Measurements from ENCODE around the gene UCP3. TPM values are rescaled to one million over a fixed set of nuclear protein-coding genes. Genes with fewer than 3 reads are reported as not detected.

The UCP3 gene
- total RNA-seq, 3 donors from 2014 or later (not counting 1 experiment from before 2014, with no cell fraction given), result 7.8 to 8.6 (median 8.5) TPM

DNA sequence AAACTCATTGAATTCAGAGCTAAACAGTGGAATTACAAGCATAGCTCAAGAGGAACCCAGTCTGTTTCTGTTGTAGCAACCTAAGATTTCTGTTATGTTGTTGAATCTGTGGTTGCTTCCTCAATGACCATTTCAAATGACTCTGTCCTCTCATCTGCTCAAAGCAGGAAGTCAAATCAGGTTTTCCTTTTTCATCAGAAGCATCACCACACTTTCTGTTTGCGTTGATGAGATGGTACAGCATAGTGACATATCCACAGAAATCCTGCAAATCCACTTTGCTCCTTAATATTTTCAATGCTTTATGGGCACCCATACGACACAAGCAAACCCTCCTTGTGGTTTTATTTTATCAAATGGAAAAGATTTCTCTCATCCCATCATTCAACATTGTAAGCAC, 13.6 kb downstream of the UCP3 start:
- H3K27ac Mint-ChIP-seq, result peak overlapping the region; percentile 98 to 100
- H3K4me3 ChIP-seq (ENCODE audit: low read length), result no peak overlapping the region

DNA sequence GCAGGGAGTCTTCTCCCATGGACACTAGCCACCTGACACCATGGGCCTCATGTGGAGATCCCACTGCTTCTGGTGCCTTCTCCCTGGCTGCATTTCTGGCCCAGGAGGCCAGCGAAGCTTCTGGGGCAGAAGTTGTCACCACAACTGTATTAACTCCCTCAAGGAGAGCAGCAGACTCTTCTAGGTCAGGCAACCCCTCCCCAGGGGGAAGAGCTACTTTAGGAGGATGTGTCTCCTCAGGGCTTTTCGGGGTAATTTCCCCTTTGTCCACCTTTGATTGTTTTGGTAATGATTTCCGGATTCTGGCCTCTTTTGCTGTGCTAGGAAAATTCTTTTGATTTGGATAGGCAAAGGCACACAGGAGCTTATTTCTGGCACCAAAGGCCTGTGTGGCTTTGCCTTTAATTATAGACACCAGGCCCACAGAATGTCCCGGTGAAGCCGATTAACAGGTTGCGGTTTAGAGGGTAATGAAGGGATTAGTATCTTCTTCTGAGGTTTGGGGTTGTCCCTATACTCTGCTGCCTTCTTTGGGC, 17.3 kb downstream of the UCP3 start:
- H3K27ac Mint-ChIP-seq, result peak overlapping the region in 1 of 2 donors; percentile 100

More for the DNA sequence above, 13.6 kb downstream of the UCP3 start:
- intact Hi-C loops (cut with micrococcal nuclease), result loop anchor here (1.0 kb wide), 3 partner anchors 10 to 25 kb away; no protein-coding TSS in a partner anchor
- Histone ChIP-seq H3K9me3 (ENCODE audit: control insufficient read depth, insufficient read depth, low read length) (no peaks in the 10 kb centered on the region), H3K27ac (ENCODE audit: low read length) (peak overlapping the region; percentile 95), H3K27me3 (ENCODE audit: control insufficient read depth, insufficient read depth, low read length) (no peaks in the 10 kb centered on the region), H3K4me1 (ENCODE audit: control insufficient read depth, insufficient read depth, low read length) (peaks cover 29% of the 10 kb centered on the region), H3K36me3 (ENCODE audit: control insufficient read depth, insufficient read depth, low read length) (no peaks in the 10 kb centered on the region)
- 0% methylated on average over 1 of the region's 2 CpGs for WGBS (ENCODE audit: insufficient coverage)
- Mint-ChIP-seq H3K9me3 (no peaks in the 10 kb centered on the region), H3K4me3 (peak overlapping the region; percentile 92), H3K4me1 (peaks cover 43 to 47% of the 10 kb centered on the region in 2 donors), H3K36me3 (no peaks in the 10 kb centered on the region), H3K27me3 (ENCODE audit: low read depth in 2 of 2) (no peaks in the 10 kb centered on the region)
- TF ChIP-seq, protein P1, sequence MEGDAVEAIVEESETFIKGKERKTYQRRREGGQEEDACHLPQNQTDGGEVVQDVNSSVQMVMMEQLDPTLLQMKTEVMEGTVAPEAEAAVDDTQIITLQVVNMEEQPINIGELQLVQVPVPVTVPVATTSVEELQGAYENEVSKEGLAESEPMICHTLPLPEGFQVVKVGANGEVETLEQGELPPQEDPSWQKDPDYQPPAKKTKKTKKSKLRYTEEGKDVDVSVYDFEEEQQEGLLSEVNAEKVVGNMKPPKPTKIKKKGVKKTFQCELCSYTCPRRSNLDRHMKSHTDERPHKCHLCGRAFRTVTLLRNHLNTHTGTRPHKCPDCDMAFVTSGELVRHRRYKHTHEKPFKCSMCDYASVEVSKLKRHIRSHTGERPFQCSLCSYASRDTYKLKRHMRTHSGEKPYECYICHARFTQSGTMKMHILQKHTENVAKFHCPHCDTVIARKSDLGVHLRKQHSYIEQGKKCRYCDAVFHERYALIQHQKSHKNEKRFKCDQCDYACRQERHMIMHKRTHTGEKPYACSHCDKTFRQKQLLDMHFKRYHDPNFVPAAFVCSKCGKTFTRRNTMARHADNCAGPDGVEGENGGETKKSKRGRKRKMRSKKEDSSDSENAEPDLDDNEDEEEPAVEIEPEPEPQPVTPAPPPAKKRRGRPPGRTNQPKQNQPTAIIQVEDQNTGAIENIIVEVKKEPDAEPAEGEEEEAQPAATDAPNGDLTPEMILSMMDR (IDR thresholded peaks at IDR 0.05), result no peak
- DNase-seq, result peak in 1 of 2 donors; percentile 87
- ATAC-seq, result peak; percentile 72 to 90 (median 89)

DNA sequence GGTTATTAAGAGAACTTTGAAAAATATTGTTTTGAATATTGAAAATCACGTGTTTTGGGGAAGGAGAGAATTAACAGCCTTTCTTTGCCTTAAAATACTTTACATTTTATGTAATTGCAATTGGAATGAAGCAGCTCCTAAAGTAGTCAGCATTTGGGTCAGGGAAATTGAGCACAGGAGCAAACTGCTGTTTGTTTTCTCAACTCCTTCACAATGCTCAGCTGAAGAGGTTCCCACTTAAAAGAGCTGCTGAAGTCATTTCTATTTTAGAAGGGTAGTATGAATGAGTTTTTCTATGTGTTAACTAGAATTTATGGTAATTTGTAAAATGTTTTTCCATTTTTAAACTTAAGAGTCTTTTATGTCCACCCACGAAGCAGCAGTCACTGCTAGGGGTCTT, 18.2 kb downstream of the UCP3 start:
- no peak overlapping the region for H3K4me3 ChIP-seq (ENCODE audit: low read length)
- Mint-ChIP-seq H3K9me3 (no peaks in the 10 kb centered on the region), H3K27me3 (ENCODE audit: low read depth in 2 of 2) (no peaks in the 10 kb centered on the region), H3K36me3 (no peaks in the 10 kb centered on the region), H3K27ac (no peak overlapping the region), H3K4me3 (no peak overlapping the region), H3K4me1 (peaks cover 12 to 13% of the 10 kb centered on the region in 2 donors)
- TF ChIP-seq, protein P1 (IDR thresholded peaks at IDR 0.05), result no peak
- intact Hi-C loops (cut with micrococcal nuclease), result no loop called here
- no peaks in the 10 kb centered on the region for H3K36me3 ChIP-seq (ENCODE audit: control insufficient read depth, insufficient read depth, low read length)
- DNase-seq (no peak), ATAC-seq (no peak)
- WGBS (ENCODE audit: insufficient coverage), result 89% methylated on average over 2 of the region's 2 CpGs
- no peaks in the 10 kb centered on the region for H3K9me3 ChIP-seq (ENCODE audit: control insufficient read depth, insufficient read depth, low read length)
- H3K4me1 ChIP-seq (ENCODE audit: control insufficient read depth, insufficient read depth, low read length), result peaks cover 8% of the 10 kb centered on the region
- H3K27me3 ChIP-seq (ENCODE audit: control insufficient read depth, insufficient read depth, low read length), result no peaks in the 10 kb centered on the region
- no peak overlapping the region for H3K27ac ChIP-seq (ENCODE audit: low read length)

More for the DNA sequence above, 17.3 kb downstream of the UCP3 start:
- intact Hi-C loops (cut with micrococcal nuclease), result no loop called here
- Mint-ChIP-seq H3K4me3 (no peak overlapping the region), H3K9me3 (no peaks in the 10 kb centered on the region), H3K27me3 (ENCODE audit: low read depth in 2 of 2) (no peaks in the 10 kb centered on the region), H3K4me1 (peaks cover 20 to 21% of the 10 kb centered on the region in 2 donors), H3K36me3 (no peaks in the 10 kb centered on the region)
- Histone ChIP-seq H3K4me3 (ENCODE audit: low read length) (no peak overlapping the region), H3K27me3 (ENCODE audit: control insufficient read depth, insufficient read depth, low read length) (no peaks in the 10 kb centered on the region), H3K27ac (ENCODE audit: low read length) (no peak overlapping the region), H3K4me1 (ENCODE audit: control insufficient read depth, insufficient read depth, low read length) (peaks cover 15% of the 10 kb centered on the region), H3K9me3 (ENCODE audit: control insufficient read depth, insufficient read depth, low read length) (no peaks in the 10 kb centered on the region), H3K36me3 (ENCODE audit: control insufficient read depth, insufficient read depth, low read length) (no peaks in the 10 kb centered on the region)
- ATAC-seq (no peak), DNase-seq (peak in 1 of 2 donors; percentile 45)
- TF ChIP-seq, protein P1 (IDR thresholded peaks at IDR 0.05), result no peak
- 70% methylated on average over 6 of the region's 6 CpGs for WGBS (ENCODE audit: insufficient coverage)

DNA sequence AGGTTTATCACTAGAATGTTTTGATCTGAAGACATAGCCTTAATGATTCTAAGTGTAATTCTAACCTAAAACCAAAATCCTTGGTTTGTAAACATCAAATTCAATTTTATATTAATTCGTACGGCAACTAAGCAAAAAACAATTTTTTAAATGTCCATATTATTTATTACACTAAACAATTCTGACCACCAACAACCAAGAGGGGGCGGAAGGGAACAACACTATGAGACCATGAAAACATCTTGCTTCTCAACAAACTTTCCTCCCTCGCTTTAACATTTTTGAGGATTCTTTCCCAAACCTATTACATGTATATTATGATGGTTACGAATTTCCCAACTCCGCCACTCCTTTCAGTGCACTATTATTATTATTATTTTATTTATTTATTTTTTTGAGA, 19.7 kb downstream of the UCP3 start:
- TF ChIP-seq, protein P1 (IDR thresholded peaks at IDR 0.05), result no peak
- H3K27me3 Mint-ChIP-seq (ENCODE audit: low read depth in 2 of 2), result no peaks in the 10 kb centered on the region
- ATAC-seq (peak in 1 of 3 donors; percentile 57), DNase-seq (peak in 1 of 2 donors; percentile 55)
- no peak overlapping the region for H3K4me3 ChIP-seq (ENCODE audit: low read length)
- no peak overlapping the region for H3K27ac ChIP-seq (ENCODE audit: low read length)
- H3K36me3 Mint-ChIP-seq, result no peaks in the 10 kb centered on the region
- H3K4me1 ChIP-seq (ENCODE audit: control insufficient read depth, insufficient read depth, low read length), result peaks cover 13% of the 10 kb centered on the region
- WGBS (ENCODE audit: insufficient coverage), result 94% methylated on average over 3 of the region's 6 CpGs
- no peaks in the 10 kb centered on the region for H3K9me3 ChIP-seq (ENCODE audit: control insufficient read depth, insufficient read depth, low read length)
- no peaks in the 10 kb centered on the region for H3K9me3 Mint-ChIP-seq
- intact Hi-C loops (cut with micrococcal nuclease), result no loop called here
- no peaks in the 10 kb centered on the region for H3K4me1 Mint-ChIP-seq
- H3K27me3 ChIP-seq (ENCODE audit: control insufficient read depth, insufficient read depth, low read length), result no peaks in the 10 kb centered on the region
- no peak overlapping the region for H3K4me3 Mint-ChIP-seq
- H3K36me3 ChIP-seq (ENCODE audit: control insufficient read depth, insufficient read depth, low read length), result no peaks in the 10 kb centered on the region
- H3K27ac Mint-ChIP-seq, result no peak overlapping the region
